Cardiac muscle cell (in vitro differentiated cells and primary cell): ENCODE results near the gene SLC25A43. TPM values are rescaled to one million over a fixed set of nuclear protein-coding genes. Genes with fewer than 3 reads are reported as not detected.
A peak's percentile ranks its signal among the peaks of the same experiment; 100 is the strongest.

Experiments
- DNase-seq, 2 donors: peaks; one replicate each; pipeline versions ENCODE4 v3.0.0 to v3.0.0-alpha.2; 2010 to 2017; ENCODE audit warnings: low read depth in 1 of 2, low spot score in 1 of 2
- H3K27ac ChIP-seq: fragments of 200-600 bp; sonication (generic); 2 replicates; pipeline ENCODE4 v1.5.1; 2016
- H3K27me3 ChIP-seq: fragments of 200-600 bp; sonication (generic); 2 replicates; pipeline ENCODE4 v1.6.0; 2016; ENCODE audit warnings: control low read depth
- H3K36me3 ChIP-seq: fragments of 200-600 bp; sonication (generic); 2 replicates; pipeline ENCODE4 v1.5.1; 2016; ENCODE audit warnings: control low read depth
- H3K4me1 ChIP-seq: fragments of 200-600 bp; sonication (generic); 2 replicates; pipeline ENCODE4 v1.8.1; 2017; ENCODE audit warnings: low read depth, mild to moderate bottlenecking, mixed run types
- H3K4me3 ChIP-seq: fragments of 200-600 bp; sonication (generic); 2 replicates; pipeline ENCODE4 v1.5.1; 2016; ENCODE audit warnings: mild to moderate bottlenecking
- H3K9me3 ChIP-seq: fragments of 200-600 bp; sonication (generic); 2 replicates; pipeline ENCODE4 v1.5.1; 2017; ENCODE audit warnings: low read depth, mild to moderate bottlenecking, control low read depth
- polyA plus RNA-seq: library from polyadenylated mRNA; unstranded; fragments of >200 nt; fragmentation: Nextera tagmentation; extraction: Ambion mirVana; gene quantifications from 2 replicates; pipeline ENCODE4 v1.2.1, GENCODE V29; 2016
- total RNA-seq: library from RNA; depleted of rRNA; stranded (reverse); fragments of >200 nt; gene quantifications from 2 replicates; pipeline ENCODE4 v1.2.3, GENCODE V29; 2016
- TF ChIP-seq, protein P1 (sequence below): IDR thresholded peaks from 2 replicates; pipeline ENCODE4 v1.5.1; 2012; ENCODE audit warnings: low read depth, mild to moderate bottlenecking, low read length

SLC25A43 gene
- total and polyA plus RNA-seq, 2 experiments from 2014 or later: 3.0 to 3.5 TPM

DNA sequence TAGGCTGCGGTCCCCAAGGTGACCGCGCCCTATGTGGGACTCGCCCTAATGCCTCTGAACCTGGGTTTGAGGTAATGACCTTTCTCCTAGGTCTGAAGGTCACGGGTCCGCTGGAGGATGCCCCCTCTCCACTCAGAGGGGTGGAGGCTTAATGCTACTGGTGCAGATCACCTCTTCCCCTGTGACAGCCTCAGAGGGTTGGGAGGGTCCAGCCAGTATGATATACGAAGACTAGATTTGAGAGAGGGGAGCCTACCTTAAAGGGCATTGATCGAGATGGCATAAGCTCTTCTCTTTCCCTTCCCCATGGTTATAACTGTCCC lies 70.1 kb downstream of the SLC25A43 start:
- no peaks in the 10 kb centered on the region for H3K27me3 ChIP-seq
- H3K4me1 ChIP-seq: no peaks in the 10 kb centered on the region
- no peak for DNase-seq
- no peaks in the 10 kb centered on the region for H3K9me3 ChIP-seq
- peak overlapping the region; percentile 61 for H3K4me3 ChIP-seq
- no peak overlapping the region for H3K27ac ChIP-seq
- TF ChIP-seq, protein P1, sequence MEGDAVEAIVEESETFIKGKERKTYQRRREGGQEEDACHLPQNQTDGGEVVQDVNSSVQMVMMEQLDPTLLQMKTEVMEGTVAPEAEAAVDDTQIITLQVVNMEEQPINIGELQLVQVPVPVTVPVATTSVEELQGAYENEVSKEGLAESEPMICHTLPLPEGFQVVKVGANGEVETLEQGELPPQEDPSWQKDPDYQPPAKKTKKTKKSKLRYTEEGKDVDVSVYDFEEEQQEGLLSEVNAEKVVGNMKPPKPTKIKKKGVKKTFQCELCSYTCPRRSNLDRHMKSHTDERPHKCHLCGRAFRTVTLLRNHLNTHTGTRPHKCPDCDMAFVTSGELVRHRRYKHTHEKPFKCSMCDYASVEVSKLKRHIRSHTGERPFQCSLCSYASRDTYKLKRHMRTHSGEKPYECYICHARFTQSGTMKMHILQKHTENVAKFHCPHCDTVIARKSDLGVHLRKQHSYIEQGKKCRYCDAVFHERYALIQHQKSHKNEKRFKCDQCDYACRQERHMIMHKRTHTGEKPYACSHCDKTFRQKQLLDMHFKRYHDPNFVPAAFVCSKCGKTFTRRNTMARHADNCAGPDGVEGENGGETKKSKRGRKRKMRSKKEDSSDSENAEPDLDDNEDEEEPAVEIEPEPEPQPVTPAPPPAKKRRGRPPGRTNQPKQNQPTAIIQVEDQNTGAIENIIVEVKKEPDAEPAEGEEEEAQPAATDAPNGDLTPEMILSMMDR: no peak
- H3K36me3 ChIP-seq: peaks cover 10% of the 10 kb centered on the region

DNA sequence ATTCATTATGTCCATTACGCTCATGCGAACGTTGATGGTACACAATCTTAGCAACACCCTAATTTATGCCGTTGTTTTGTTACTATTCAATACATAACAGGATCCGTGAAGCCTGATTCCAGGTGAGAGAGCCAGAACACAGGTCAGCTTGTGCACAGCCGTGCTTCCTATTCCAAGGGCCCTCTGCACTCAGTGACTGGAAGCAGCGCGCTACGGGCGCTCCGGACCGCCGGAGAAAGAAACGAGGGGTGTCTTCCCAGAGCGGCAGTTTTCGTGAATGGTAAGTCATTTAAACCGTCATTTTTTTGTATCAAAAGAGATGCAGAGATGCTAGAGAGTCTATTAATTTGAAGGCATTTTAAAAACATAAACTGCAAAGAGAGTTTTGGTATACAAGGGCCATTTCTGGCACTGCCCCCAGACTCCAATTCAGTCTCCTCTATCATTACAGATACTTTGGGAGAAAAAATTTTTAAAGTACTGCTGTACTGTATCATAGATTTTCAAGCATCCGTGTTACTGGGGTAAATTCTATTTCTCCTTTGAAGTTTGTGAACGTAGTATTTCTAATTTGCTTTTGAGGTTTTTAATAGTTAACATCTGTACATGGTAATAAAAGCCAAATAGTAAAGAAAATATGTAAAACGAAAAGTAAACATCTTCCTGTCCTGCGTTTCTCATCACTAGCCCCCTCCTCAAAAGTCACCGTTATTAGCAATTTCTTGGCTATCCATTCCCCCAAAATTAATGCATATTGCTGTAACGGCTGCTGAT lies 75.7 kb downstream of the SLC25A43 start:
- Histone ChIP-seq H3K4me3 (no peak overlapping the region), H3K4me1 (peaks cover 4% of the 10 kb centered on the region), H3K27ac (no peak overlapping the region), H3K36me3 (peaks cover 10% of the 10 kb centered on the region), H3K27me3 (no peaks in the 10 kb centered on the region), H3K9me3 (no peaks in the 10 kb centered on the region)
- DNase-seq: no peak
- TF ChIP-seq, protein P1: no peak

DNA sequence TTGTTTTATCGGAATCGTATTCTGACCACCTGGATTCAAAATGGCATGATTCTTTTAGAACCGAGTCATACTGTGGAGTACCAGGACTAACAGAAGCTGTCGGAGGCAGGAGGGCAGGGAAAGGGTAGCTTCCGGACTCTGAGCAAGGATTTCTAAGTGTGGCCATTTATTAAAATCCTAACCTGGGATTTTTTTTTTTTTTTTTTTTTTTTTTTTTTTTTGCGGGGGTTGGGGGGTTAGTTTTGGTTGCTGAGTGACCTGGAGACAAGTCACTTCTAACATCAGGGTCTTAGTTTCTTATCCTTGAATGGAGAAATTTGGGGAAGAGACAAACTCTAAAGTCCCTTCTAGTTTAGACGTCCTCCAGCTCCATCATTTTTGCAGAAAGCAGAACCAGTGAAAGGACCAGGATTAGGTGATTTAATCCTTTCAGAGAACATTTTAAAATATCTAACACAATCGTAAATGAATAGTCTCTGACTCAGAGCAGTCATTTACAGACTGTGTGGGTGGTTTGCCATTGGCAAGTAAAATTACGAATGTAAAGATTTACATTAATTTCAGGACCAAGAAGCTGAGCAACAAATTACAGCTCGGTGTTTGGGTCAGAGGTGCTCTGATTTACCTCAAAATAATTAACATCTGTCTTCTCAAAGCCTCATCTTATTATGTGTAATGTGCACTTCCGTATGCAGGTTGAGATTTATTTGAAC lies 76.4 kb downstream of the SLC25A43 start:
- H3K4me1 ChIP-seq: peaks cover 4% of the 10 kb centered on the region
- H3K27ac ChIP-seq: no peak overlapping the region
- no peaks in the 10 kb centered on the region for H3K27me3 ChIP-seq
- peaks cover 9% of the 10 kb centered on the region for H3K36me3 ChIP-seq
- H3K4me3 ChIP-seq: no peak overlapping the region
- TF ChIP-seq, protein P1: no peak
- no peak for DNase-seq
- no peaks in the 10 kb centered on the region for H3K9me3 ChIP-seq

DNA sequence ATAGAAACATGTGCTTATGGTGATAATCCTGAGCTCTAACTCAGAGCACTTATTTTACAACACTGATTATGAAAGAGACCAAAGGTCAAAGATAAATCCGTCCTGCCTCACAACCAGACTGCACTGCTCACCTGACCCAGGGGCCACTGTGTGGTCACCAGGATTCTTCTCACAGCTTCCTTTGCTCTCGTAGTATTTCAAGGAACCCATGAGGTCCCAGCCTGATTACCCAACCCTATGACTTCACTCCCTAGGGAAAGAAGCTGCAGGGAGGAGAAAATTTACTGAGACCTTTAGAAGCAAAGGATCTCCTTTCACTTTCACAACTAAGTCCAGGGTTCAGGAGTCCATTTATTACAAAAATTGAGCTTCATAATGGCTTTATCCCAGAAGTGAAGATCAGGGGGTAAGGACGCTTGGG lies 78.7 kb downstream of the SLC25A43 start:
- Histone ChIP-seq H3K27ac (no peak overlapping the region), H3K9me3 (no peaks in the 10 kb centered on the region), H3K4me3 (no peak overlapping the region), H3K4me1 (peaks cover 4% of the 10 kb centered on the region), H3K27me3 (no peaks in the 10 kb centered on the region), H3K36me3 (no peaks in the 10 kb centered on the region)
- TF ChIP-seq, protein P1: no peak
- peak in 1 of 2 donors; percentile 91 for DNase-seq

DNA sequence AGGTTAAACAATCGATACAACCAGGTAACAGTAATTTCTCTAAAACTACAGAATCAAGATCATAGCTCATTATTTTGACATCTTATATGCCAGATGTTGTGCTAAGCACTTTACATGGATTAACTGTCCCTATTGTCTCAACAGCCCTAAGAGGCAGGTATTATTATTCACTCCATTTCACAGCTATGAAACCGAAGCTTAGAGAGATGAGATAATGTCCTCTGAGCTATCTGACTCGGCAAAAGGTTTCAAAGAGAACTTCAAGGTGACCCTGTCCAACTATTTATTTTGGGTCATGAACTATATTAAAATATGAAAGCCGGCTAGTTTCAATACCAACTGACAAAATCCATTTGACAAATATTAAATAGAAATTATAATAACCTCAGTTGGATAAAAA lies 79.4 kb downstream of the SLC25A43 start:
- Histone ChIP-seq H3K27ac (no peak overlapping the region), H3K9me3 (no peaks in the 10 kb centered on the region), H3K4me1 (peaks cover 4% of the 10 kb centered on the region), H3K27me3 (no peaks in the 10 kb centered on the region), H3K4me3 (no peak overlapping the region), H3K36me3 (no peaks in the 10 kb centered on the region)
- DNase-seq: no peak
- TF ChIP-seq, protein P1: no peak
